SK-N-SH treated with all-trans-retinoic acid at 6 μM for 48 hours (cell line): ENCODE measurements around the gene NNMT.

Experiments used
- BACH2 ChIP-seq: fragments of 250-450 bp; sonication (Bioruptor Pico); IDR thresholded peaks from 2 replicates; pipeline ENCODE4 v1.9.0; 2021; ENCODE audit warnings: mild to moderate bottlenecking, borderline replicate concordance
- CSDC2 ChIP-seq: fragments of 250-450 bp; sonication (Bioruptor Pico); IDR thresholded peaks from 2 replicates; pipeline ENCODE4 v1.5.0; 2020; ENCODE audit warnings: mild to moderate bottlenecking, moderate library complexity
- OSR1 ChIP-seq: fragments of 250-450 bp; sonication (Bioruptor Pico); IDR thresholded peaks from 2 replicates; pipeline ENCODE4 v1.8.0; 2022; ENCODE audit warnings: moderate library complexity, mild to moderate bottlenecking, inconsistent platforms
- PATZ1 ChIP-seq: fragments of 250-450 bp; sonication (Bioruptor Pico); IDR thresholded peaks from 2 replicates; pipeline ENCODE4 v1.8.0; 2020; ENCODE audit warnings: mild to moderate bottlenecking, moderate library complexity, borderline replicate concordance
- POU6F1 ChIP-seq: fragments of 250-450 bp; sonication (Bioruptor Pico); IDR thresholded peaks from 2 replicates; pipeline ENCODE4 v1.8.0; 2021; ENCODE audit warnings: low read depth, mild to moderate bottlenecking, moderate library complexity, borderline replicate concordance
- PPARA ChIP-seq: fragments of 250-450 bp; sonication (Bioruptor Pico); IDR thresholded peaks from 2 replicates; pipeline ENCODE4 v1.5.0; 2020; ENCODE audit warnings: mild to moderate bottlenecking, borderline replicate concordance
- RARB ChIP-seq: fragments of 250-450 bp; sonication (Bioruptor Pico); IDR thresholded peaks from 2 replicates; pipeline ENCODE4 v1.8.0; 2021; ENCODE audit warnings: mild to moderate bottlenecking, moderate library complexity
- TCF4 ChIP-seq: fragments of 250-450 bp; sonication (Bioruptor Pico); IDR thresholded peaks from 2 replicates; pipeline ENCODE4 v1.8.0; 2021; ENCODE audit warnings: mild to moderate bottlenecking, moderate library complexity, borderline replicate concordance
- TOX ChIP-seq: fragments of 250-450 bp; sonication (Bioruptor Pico); IDR thresholded peaks from 2 replicates; pipeline ENCODE4 v1.8.0; 2021; ENCODE audit warnings: mild to moderate bottlenecking, moderate library complexity, borderline replicate concordance
- ZFP3 ChIP-seq: fragments of 250-450 bp; sonication (Bioruptor Pico); IDR thresholded peaks from 2 replicates; pipeline ENCODE4 v1.5.0; 2020; ENCODE audit warnings: mild to moderate bottlenecking, moderate library complexity
- ZFP30 ChIP-seq: fragments of 450-650 bp; formaldehyde crosslinking; IDR thresholded peaks from 2 replicates; pipeline ENCODE4 v1.5.0; 2022; ENCODE audit warnings: mild to moderate bottlenecking, moderate library complexity
- ZNF565 ChIP-seq: fragments of 450-650 bp; formaldehyde crosslinking; conservative IDR thresholded peaks from 2 replicates; pipeline ENCODE4 v1.5.0; 2020; ENCODE audit warnings: low read depth, mild to moderate bottlenecking, moderate library complexity
- ZNF70 ChIP-seq: fragments of 450-650 bp; formaldehyde crosslinking; IDR thresholded peaks from 2 replicates; pipeline ENCODE4 v1.5.0; 2020; ENCODE audit warnings: mild to moderate bottlenecking, moderate library complexity
- TF ChIP-seq, protein P1 (sequence below): fragments of 250-450 bp; sonication (Bioruptor Pico); IDR thresholded peaks from 2 replicates; pipeline ENCODE4 v1.5.1; 2020; ENCODE audit warnings: low read depth, mild to moderate bottlenecking, moderate library complexity

DNA sequence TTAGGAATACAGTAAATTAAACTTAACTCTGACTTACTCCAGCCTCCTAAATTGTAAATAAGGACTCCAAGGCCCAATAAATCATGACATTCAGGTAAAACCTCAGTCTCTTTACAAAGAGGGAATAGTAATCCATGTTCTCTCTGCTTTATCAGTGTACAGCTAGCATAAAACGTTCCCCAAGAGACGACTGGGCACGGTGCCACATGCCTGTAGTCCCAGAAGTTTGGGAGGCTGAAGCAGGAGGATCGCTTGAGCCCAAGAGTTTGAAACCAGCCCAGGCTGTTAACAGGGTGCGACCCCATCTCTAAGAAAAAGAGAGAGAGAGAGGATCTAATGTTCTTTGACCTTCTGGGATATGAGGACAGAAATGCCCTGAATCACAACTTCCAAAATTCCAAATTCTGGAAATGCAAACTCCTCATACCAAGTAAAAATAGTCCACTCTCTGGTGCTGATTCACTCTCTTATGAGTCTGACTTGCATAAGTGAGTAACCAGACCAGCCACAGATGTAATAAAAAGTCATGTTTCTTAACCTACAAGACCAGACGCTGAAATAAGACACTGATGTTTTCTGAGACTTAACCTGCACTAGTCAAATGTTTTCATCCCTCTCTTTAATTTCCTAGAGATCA lies 25.5 kb downstream of the NNMT start:
- TF ChIP-seq, protein P1, sequence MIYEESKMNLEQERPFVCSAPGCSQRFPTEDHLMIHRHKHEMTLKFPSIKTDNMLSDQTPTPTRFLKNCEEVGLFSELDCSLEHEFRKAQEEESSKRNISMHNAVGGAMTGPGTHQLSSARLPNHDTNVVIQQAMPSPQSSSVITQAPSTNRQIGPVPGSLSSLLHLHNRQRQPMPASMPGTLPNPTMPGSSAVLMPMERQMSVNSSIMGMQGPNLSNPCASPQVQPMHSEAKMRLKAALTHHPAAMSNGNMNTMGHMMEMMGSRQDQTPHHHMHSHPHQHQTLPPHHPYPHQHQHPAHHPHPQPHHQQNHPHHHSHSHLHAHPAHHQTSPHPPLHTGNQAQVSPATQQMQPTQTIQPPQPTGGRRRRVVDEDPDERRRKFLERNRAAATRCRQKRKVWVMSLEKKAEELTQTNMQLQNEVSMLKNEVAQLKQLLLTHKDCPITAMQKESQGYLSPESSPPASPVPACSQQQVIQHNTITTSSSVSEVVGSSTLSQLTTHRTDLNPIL = no peak
- no peak for TF ChIP-seq RARB (CRISPR knock-in tag)
- no peak for TF ChIP-seq ZFP30 (CRISPR knock-in tag)
- no peak for TF ChIP-seq BACH2 (CRISPR knock-in tag)
- no peak for TF ChIP-seq POU6F1 (CRISPR knock-in tag)
- TF ChIP-seq OSR1 (CRISPR knock-in tag) = no peak
- no peak for TF ChIP-seq PATZ1 (CRISPR knock-in tag)
- no peak for TF ChIP-seq PPARA (CRISPR knock-in tag)
- TF ChIP-seq ZNF70 = no peak
- TF ChIP-seq ZFP3 (CRISPR knock-in tag) = no peak
- TF ChIP-seq TCF4 = no peak
- no peak for TF ChIP-seq ZNF565 (CRISPR knock-in tag)
- no peak for TF ChIP-seq TOX (CRISPR knock-in tag)
- no peak for TF ChIP-seq CSDC2
